HUES6 (cell line): Measurements from ENCODE around the gene TLCD3B.

ENCODE experiments used
- H3K27ac ChIP-seq: 2 replicates; pipeline ENCODE4 v1.7.0; 2013; ENCODE audit warnings: low read depth, mild to moderate bottlenecking, low read length, inconsistent platforms
- H3K27me3 ChIP-seq: 2 replicates; pipeline ENCODE4 v1.6.1; 2013; ENCODE audit warnings: low read length; ENCODE audit not compliant: control insufficient read depth, insufficient read depth
- H3K36me3 ChIP-seq: 2 replicates; pipeline ENCODE4 v1.6.1; 2013; ENCODE audit warnings: low read length; ENCODE audit not compliant: control insufficient read depth, insufficient read depth
- H3K4me1 ChIP-seq: 2 replicates; pipeline ENCODE4 v1.6.1; 2013; ENCODE audit warnings: low read length; ENCODE audit not compliant: control insufficient read depth, insufficient read depth
- H3K4me3 ChIP-seq: 2 replicates; pipeline ENCODE4 v1.5.1; 2013; ENCODE audit warnings: low read depth, low read length
- H3K9ac ChIP-seq: one replicate; pipeline ENCODE4 v1.6.1; 2013; ENCODE audit warnings: mild to moderate bottlenecking, low read length
- H3K9me3 ChIP-seq: 2 replicates; pipeline ENCODE4 v1.6.1; 2013; ENCODE audit warnings: low read depth, low read length; ENCODE audit not compliant: control insufficient read depth, insufficient read depth

The TLCD3B gene

GRCh38 chr16:29975134-29975538, 55.9 kb downstream of the TLCD3B start:
- Histone ChIP-seq H3K9me3 (peaks cover 8% of the 10 kb centered on the region), H3K9ac (no peak overlapping the region), H3K36me3 (peaks cover 41% of the 10 kb centered on the region), H3K27me3 (0 out of 2 replicates have a peak, but pooled peaks cover 6% of the 10 kb centered on the region), H3K27ac (no peak overlapping the region), H3K4me1 (peaks cover 21% of the 10 kb centered on the region), H3K4me3 (peak overlapping the region; percentile 92)
